ENCODE data around the gene NUP214. TPM values are rescaled to one million over a fixed set of nuclear protein-coding genes. Genes with fewer than 3 reads are reported as not detected.

Gene NUP214
- total and polyA plus RNA-seq, 4 donors = 16.6 to 44.3 (median 34.0) TPM

- no peaks in the 10 kb centered on the region for H3K9me3 ChIP-seq (ENCODE audit: control insufficient read depth, insufficient read depth, low read length)
- H3K4me1 ChIP-seq (ENCODE audit: control insufficient read depth, insufficient read depth, low read length) = peaks cover 19% of the 10 kb centered on the region
- no peaks in the 10 kb centered on the region for H3K27me3 ChIP-seq (ENCODE audit: control insufficient read depth, insufficient read depth, low read length)
- WGBS (ENCODE audit: insufficient coverage) = 97% methylated on average over 2 of the region's 2 CpGs
- H3K36me3 ChIP-seq (ENCODE audit: control insufficient read depth, insufficient read depth, low read length) = peaks cover 37% of the 10 kb centered on the region
- no peak overlapping the region for H3K27ac ChIP-seq (ENCODE audit: low read depth, low read length)
- no peak overlapping the region for H3K4me3 ChIP-seq (ENCODE audit: low read depth, low read length)
- DNase-seq (ENCODE audit: low read depth in 4 of 6, low spot score in 6 of 6) = no peak
Measured at GRCh38 chr9:131122158-131122557, 3.2 kb upstream of the NUP214 start.

DNA sequence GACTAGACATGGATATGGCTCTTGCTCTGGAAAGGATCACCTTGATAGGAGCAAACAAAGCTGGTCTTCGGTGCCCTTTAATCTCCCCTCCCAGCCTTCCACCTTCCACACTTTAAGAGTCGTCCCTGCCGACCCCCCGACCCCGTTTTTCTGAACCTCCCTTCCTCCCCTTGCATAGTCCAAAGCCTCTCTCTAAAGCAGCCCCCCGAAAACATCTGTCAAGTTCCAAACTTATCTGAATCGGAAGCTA lies 423 bp upstream of the NUP214 start:
- H3K27ac ChIP-seq (ENCODE audit: low read depth, low read length) = peak overlapping the region; percentile 85
- no peaks in the 10 kb centered on the region for H3K27me3 ChIP-seq (ENCODE audit: control insufficient read depth, insufficient read depth, low read length)
- H3K4me1 ChIP-seq (ENCODE audit: control insufficient read depth, insufficient read depth, low read length) = peaks cover 15% of the 10 kb centered on the region
- H3K36me3 ChIP-seq (ENCODE audit: control insufficient read depth, insufficient read depth, low read length) = peaks cover 26% of the 10 kb centered on the region
- no peaks in the 10 kb centered on the region for H3K9me3 ChIP-seq (ENCODE audit: control insufficient read depth, insufficient read depth, low read length)
- no peak for DNase-seq (ENCODE audit: low read depth in 4 of 6, low spot score in 6 of 6)
- H3K4me3 ChIP-seq (ENCODE audit: low read depth, low read length) = peak overlapping the region; percentile 94
- WGBS (ENCODE audit: insufficient coverage) = 0% methylated on average over 7 of the region's 7 CpGs

- peak overlapping the region; percentile 94 for H3K4me3 ChIP-seq (ENCODE audit: low read depth, low read length)
- 1% methylated on average over 11 of the region's 11 CpGs for WGBS (ENCODE audit: insufficient coverage)
- H3K36me3 ChIP-seq (ENCODE audit: control insufficient read depth, insufficient read depth, low read length) = peaks cover 18% of the 10 kb centered on the region
- H3K27me3 ChIP-seq (ENCODE audit: control insufficient read depth, insufficient read depth, low read length) = no peaks in the 10 kb centered on the region
- peak overlapping the region; percentile 85 for H3K27ac ChIP-seq (ENCODE audit: low read depth, low read length)
- H3K4me1 ChIP-seq (ENCODE audit: control insufficient read depth, insufficient read depth, low read length) = peaks cover 15% of the 10 kb centered on the region
- H3K9me3 ChIP-seq (ENCODE audit: control insufficient read depth, insufficient read depth, low read length) = no peaks in the 10 kb centered on the region
- DNase-seq (ENCODE audit: low read depth in 4 of 6, low spot score in 6 of 6) = no peak
Measured at GRCh38 chr9:131126059-131126426, 657 bp downstream of the NUP214 start.

DNA sequence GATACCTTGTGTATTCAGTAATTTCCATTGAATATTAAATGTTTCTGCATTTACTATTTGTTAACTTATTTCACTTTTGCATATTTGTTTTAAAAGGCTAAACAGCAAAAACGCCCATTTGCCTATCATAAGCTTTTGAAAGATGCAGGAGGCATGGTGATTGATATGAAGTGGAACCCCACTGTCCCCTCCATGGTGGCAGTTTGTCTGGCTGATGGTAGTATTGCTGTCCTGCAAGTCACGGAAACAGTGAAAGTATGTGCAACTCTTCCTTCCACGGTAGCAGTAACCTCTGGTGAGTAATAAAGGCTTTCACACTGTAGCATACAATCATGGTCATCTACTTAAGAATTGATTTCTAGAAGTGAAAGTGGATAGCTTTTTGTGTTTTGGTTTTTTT lies 3.8 kb downstream of the NUP214 start:
- no CpG with 5 or more reads among the region's 3 CpGs for WGBS (ENCODE audit: insufficient coverage)
- H3K4me3 ChIP-seq (ENCODE audit: low read depth, low read length) = no peak overlapping the region
- no peak overlapping the region for H3K27ac ChIP-seq (ENCODE audit: low read depth, low read length)
- no peak for DNase-seq (ENCODE audit: low read depth in 4 of 6, low spot score in 6 of 6)
- peaks cover 15% of the 10 kb centered on the region for H3K4me1 ChIP-seq (ENCODE audit: control insufficient read depth, insufficient read depth, low read length)
- H3K9me3 ChIP-seq (ENCODE audit: control insufficient read depth, insufficient read depth, low read length) = no peaks in the 10 kb centered on the region
- H3K36me3 ChIP-seq (ENCODE audit: control insufficient read depth, insufficient read depth, low read length) = peaks cover 38% of the 10 kb centered on the region
- no peaks in the 10 kb centered on the region for H3K27me3 ChIP-seq (ENCODE audit: control insufficient read depth, insufficient read depth, low read length)

DNA sequence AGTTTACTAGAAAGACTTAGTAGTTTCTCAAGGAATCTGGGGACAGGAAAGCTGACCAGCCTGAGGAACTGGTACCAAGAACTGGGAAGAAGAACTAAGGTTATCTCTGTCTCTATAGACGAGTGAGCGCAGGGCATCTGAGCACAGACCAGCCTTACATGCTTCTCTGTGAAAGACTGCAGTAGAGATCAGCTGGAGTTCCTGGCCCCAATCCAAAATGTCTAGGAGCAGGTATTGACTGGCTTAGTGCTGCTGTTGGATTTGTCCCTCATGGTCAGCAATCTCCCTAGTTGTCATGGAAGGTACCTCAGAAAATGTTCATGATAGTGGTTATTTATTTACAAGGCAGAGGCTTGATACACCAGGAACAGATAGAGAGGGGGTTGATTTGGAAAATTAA lies 13.3 kb downstream of the NUP214 start:
- 83% methylated on average over 2 of the region's 2 CpGs for WGBS (ENCODE audit: insufficient coverage)
- Histone ChIP-seq H3K4me3 (ENCODE audit: low read depth, low read length) (no peak overlapping the region), H3K27me3 (ENCODE audit: control insufficient read depth, insufficient read depth, low read length) (no peaks in the 10 kb centered on the region), H3K4me1 (ENCODE audit: control insufficient read depth, insufficient read depth, low read length) (no peaks in the 10 kb centered on the region), H3K9me3 (ENCODE audit: control insufficient read depth, insufficient read depth, low read length) (no peaks in the 10 kb centered on the region), H3K36me3 (ENCODE audit: control insufficient read depth, insufficient read depth, low read length) (peaks cover 44% of the 10 kb centered on the region), H3K27ac (ENCODE audit: low read depth, low read length) (no peak overlapping the region)
- DNase-seq (ENCODE audit: low read depth in 4 of 6, low spot score in 6 of 6) = no peak

DNA sequence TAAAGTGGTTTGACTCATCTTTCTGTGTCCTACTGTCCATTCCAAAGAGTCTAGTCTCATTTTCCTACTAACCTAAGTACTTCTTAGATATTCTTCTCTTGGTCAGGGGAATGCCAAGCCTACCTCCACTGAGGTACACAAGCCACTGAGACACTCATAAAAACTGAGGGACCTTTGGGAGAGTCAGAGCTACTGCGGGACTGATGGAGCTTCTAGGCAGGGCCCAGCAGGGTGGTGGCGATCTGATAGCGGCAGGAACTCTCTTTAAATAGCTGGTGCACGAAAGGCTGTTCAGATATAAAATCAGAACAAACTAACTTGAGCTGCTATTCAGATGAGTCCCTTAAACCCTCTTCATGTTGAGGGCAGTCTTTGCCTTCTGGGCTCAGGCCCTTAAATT lies 14.7 kb downstream of the NUP214 start:
- WGBS (ENCODE audit: insufficient coverage) = 100% methylated on average over 1 of the region's 4 CpGs
- Histone ChIP-seq H3K27ac (ENCODE audit: low read depth, low read length) (no peak overlapping the region), H3K36me3 (ENCODE audit: control insufficient read depth, insufficient read depth, low read length) (peaks cover 39% of the 10 kb centered on the region), H3K9me3 (ENCODE audit: control insufficient read depth, insufficient read depth, low read length) (no peaks in the 10 kb centered on the region), H3K27me3 (ENCODE audit: control insufficient read depth, insufficient read depth, low read length) (no peaks in the 10 kb centered on the region), H3K4me1 (ENCODE audit: control insufficient read depth, insufficient read depth, low read length) (no peaks in the 10 kb centered on the region), H3K4me3 (ENCODE audit: low read depth, low read length) (no peak overlapping the region)
- DNase-seq (ENCODE audit: low read depth in 4 of 6, low spot score in 6 of 6) = no peak

DNA sequence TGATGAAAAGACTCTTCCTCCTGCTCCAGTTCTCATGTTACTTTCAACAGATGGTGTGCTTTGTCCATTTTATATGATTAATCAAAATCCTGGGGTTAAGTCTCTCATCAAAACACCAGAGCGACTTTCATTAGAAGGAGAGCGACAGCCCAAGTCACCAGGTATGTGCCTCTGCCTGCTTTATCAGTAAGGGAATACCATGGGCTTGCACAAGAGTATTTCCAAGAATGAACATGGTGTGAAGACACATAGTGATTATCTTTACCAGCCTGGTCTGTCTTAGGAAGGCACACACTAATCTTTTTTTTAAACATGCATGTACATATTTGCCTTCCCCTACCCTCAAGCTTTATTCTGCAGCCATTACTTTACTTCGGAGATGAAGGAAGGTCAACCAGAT lies 15.2 kb downstream of the NUP214 start:
- H3K4me1 ChIP-seq (ENCODE audit: control insufficient read depth, insufficient read depth, low read length) = no peaks in the 10 kb centered on the region
- no peak overlapping the region for H3K27ac ChIP-seq (ENCODE audit: low read depth, low read length)
- no CpG with 5 or more reads among the region's 3 CpGs for WGBS (ENCODE audit: insufficient coverage)
- no peaks in the 10 kb centered on the region for H3K9me3 ChIP-seq (ENCODE audit: control insufficient read depth, insufficient read depth, low read length)
- DNase-seq (ENCODE audit: low read depth in 4 of 6, low spot score in 6 of 6) = no peak
- H3K4me3 ChIP-seq (ENCODE audit: low read depth, low read length) = no peak overlapping the region
- H3K36me3 ChIP-seq (ENCODE audit: control insufficient read depth, insufficient read depth, low read length) = peaks cover 40% of the 10 kb centered on the region
- no peaks in the 10 kb centered on the region for H3K27me3 ChIP-seq (ENCODE audit: control insufficient read depth, insufficient read depth, low read length)

GRCh38 chr9:131142160-131142559 lies 16.8 kb downstream of the NUP214 start:
- H3K9me3 ChIP-seq (ENCODE audit: control insufficient read depth, insufficient read depth, low read length) = no peaks in the 10 kb centered on the region
- H3K4me1 ChIP-seq (ENCODE audit: control insufficient read depth, insufficient read depth, low read length) = no peaks in the 10 kb centered on the region
- no peak overlapping the region for H3K4me3 ChIP-seq (ENCODE audit: low read depth, low read length)
- H3K27me3 ChIP-seq (ENCODE audit: control insufficient read depth, insufficient read depth, low read length) = no peaks in the 10 kb centered on the region
- 88% methylated on average over 3 of the region's 3 CpGs for WGBS (ENCODE audit: insufficient coverage)
- peaks cover 44% of the 10 kb centered on the region for H3K36me3 ChIP-seq (ENCODE audit: control insufficient read depth, insufficient read depth, low read length)
- no peak overlapping the region for H3K27ac ChIP-seq (ENCODE audit: low read depth, low read length)
- no peak for DNase-seq (ENCODE audit: low read depth in 4 of 6, low spot score in 6 of 6)

- Histone ChIP-seq H3K27ac (ENCODE audit: low read depth, low read length) (no peak overlapping the region), H3K4me1 (ENCODE audit: control insufficient read depth, insufficient read depth, low read length) (no peaks in the 10 kb centered on the region), H3K36me3 (ENCODE audit: control insufficient read depth, insufficient read depth, low read length) (peaks cover 45% of the 10 kb centered on the region), H3K4me3 (ENCODE audit: low read depth, low read length) (no peak overlapping the region), H3K27me3 (ENCODE audit: control insufficient read depth, insufficient read depth, low read length) (no peaks in the 10 kb centered on the region), H3K9me3 (ENCODE audit: control insufficient read depth, insufficient read depth, low read length) (no peaks in the 10 kb centered on the region)
- 31% methylated on average over 3 of the region's 3 CpGs for WGBS (ENCODE audit: insufficient coverage)
- DNase-seq (ENCODE audit: low read depth in 4 of 6, low spot score in 6 of 6) = no peak
Measured at GRCh38 chr9:131144201-131144600, 18.8 kb downstream of the NUP214 start.

DNA sequence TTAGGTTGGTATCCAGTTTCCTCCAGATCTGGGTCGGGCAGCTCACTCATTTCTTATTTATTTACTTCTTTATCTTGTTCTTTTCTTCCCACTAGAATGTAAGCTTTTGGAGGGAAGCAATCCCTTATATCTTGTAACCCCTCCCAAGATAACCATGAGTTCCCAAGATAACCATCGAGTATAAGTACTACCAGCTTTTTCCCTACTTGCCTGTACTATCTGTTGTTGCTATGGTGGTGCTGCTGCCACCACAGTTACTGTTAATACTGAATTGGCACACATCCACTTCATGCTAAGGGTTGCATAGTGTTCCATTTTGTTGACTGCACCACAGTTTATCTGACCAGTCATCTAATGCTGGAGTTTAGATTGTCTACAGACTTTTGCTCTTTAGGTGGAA lies 19.9 kb downstream of the NUP214 start:
- H3K36me3 ChIP-seq (ENCODE audit: control insufficient read depth, insufficient read depth, low read length) = peaks cover 46% of the 10 kb centered on the region
- no CpG with 5 or more reads among the region's 2 CpGs for WGBS (ENCODE audit: insufficient coverage)

GRCh38 chr9:131146186-131146585 lies 20.8 kb downstream of the NUP214 start:
- H3K36me3 ChIP-seq (ENCODE audit: control insufficient read depth, insufficient read depth, low read length) = peaks cover 45% of the 10 kb centered on the region
- no peaks in the 10 kb centered on the region for H3K4me1 ChIP-seq (ENCODE audit: control insufficient read depth, insufficient read depth, low read length)

More for the DNA sequence above, 19.9 kb downstream of the NUP214 start:
- Histone ChIP-seq H3K4me1 (ENCODE audit: control insufficient read depth, insufficient read depth, low read length) (no peaks in the 10 kb centered on the region), H3K27me3 (ENCODE audit: control insufficient read depth, insufficient read depth, low read length) (no peaks in the 10 kb centered on the region), H3K27ac (ENCODE audit: low read depth, low read length) (no peak overlapping the region), H3K4me3 (ENCODE audit: low read depth, low read length) (no peak overlapping the region), H3K9me3 (ENCODE audit: control insufficient read depth, insufficient read depth, low read length) (no peaks in the 10 kb centered on the region)
- DNase-seq (ENCODE audit: low read depth in 4 of 6, low spot score in 6 of 6) = no peak

More at GRCh38 chr9:131146186-131146585, 20.8 kb downstream of the NUP214 start:
- no peak overlapping the region for H3K27ac ChIP-seq (ENCODE audit: low read depth, low read length)
- no peaks in the 10 kb centered on the region for H3K9me3 ChIP-seq (ENCODE audit: control insufficient read depth, insufficient read depth, low read length)
- H3K4me3 ChIP-seq (ENCODE audit: low read depth, low read length) = no peak overlapping the region
- no peak for DNase-seq (ENCODE audit: low read depth in 4 of 6, low spot score in 6 of 6)
- H3K27me3 ChIP-seq (ENCODE audit: control insufficient read depth, insufficient read depth, low read length) = no peaks in the 10 kb centered on the region
- WGBS (ENCODE audit: insufficient coverage) = 95% methylated on average over 2 of the region's 4 CpGs
